GM12878 (cell line): ENCODE measurements around the gene NCMAP. TPM values are rescaled to one million over a fixed set of nuclear protein-coding genes. Genes with fewer than 3 reads are reported as not detected.

Experiments
- ATAC-seq: fragments of 200-7000 bp; cut with Tn5 transposase; 3 replicates; pipeline ENCODE4 v1.9.1; 2020; ENCODE audit warnings: mild to moderate bottlenecking, moderate library complexity
- BruUV-seq: library from RNA; stranded (reverse); fragments of 400-500 nt; replicated peaks from 2 replicates; lab custom pipeline; 2021; lab: Mats Ljungman, UMichigan
- CTCF ChIA-PET: fragments of 300-600 bp; sonication (Branson Sonifier 250); formaldehyde crosslinking; extraction: SDS; loops from one replicate; lab custom pipeline; 2021; ENCODE audit warnings: inconsistent platforms; lab: Yijun Ruan, JAX
- POLR2A ChIA-PET: fragments of 350-600 bp; formaldehyde crosslinking; extraction: SDS; loops from one replicate; lab custom pipeline; 2021; ENCODE audit warnings: inconsistent platforms; lab: Charles Lee
- RAD21 ChIA-PET: fragments of 300-600 bp; sonication (Branson Sonifier 250); formaldehyde crosslinking; loops from one replicate; lab custom pipeline; 2023; ENCODE audit warnings: antibody characterized with exemption; ENCODE audit not compliant: unreplicated experiment; lab: Charles Lee
- SMC1A ChIA-PET: fragments of 300-600 bp; sonication (Branson Sonifier 250); formaldehyde crosslinking; loops from one replicate; lab custom pipeline; 2023; ENCODE audit not compliant: unreplicated experiment, uncharacterized antibody; lab: Charles Lee
- DNase-seq: peaks from one replicate; pipeline ENCODE4 v3.0.0-alpha.2; 2011; ENCODE audit warnings: low read depth, low spot score
- FAIRE-seq: peaks from 3 replicates; lab custom pipeline; 2011; peaks lifted over from hg19 to GRCh38; lab: Jason Lieb, UNC
- H2AFZ ChIP-seq: 2 replicates; pipeline ENCODE4 v1.6.0; 2011; ENCODE audit warnings: low read depth, low read length, control low read depth; ENCODE audit not compliant: control insufficient read depth
- H3K27ac ChIP-seq: 2 replicates; pipeline ENCODE4 v1.5.1; 2011; ENCODE audit warnings: control low read depth; ENCODE audit not compliant: control insufficient read depth, insufficient read depth
- H3K27me3 ChIP-seq, 2 experiments: replicated peaks in 1 of 2; 2 replicates each; pipeline versions ENCODE4 v1.6.0 to v1.6.1; 2011; ENCODE audit warnings: low read length in 1 of 2; ENCODE audit not compliant: control insufficient read depth in 2 of 2, insufficient read depth in 2 of 2
- H3K36me3 ChIP-seq, 2 experiments: 2 replicates each; pipeline ENCODE4 v1.5.1; 2011; ENCODE audit warnings: low read length in 1 of 2; ENCODE audit not compliant: control insufficient read depth in 2 of 2, insufficient read depth in 2 of 2
- H3K4me1 ChIP-seq: 2 replicates; pipeline ENCODE4 v1.6.1; 2011; ENCODE audit warnings: mild to moderate bottlenecking, low read length, moderate library complexity, mixed read lengths; ENCODE audit not compliant: control insufficient read depth, insufficient read depth
- H3K4me2 ChIP-seq: 2 replicates; pipeline ENCODE4 v1.6.0; 2011; ENCODE audit warnings: control low read depth; ENCODE audit not compliant: control insufficient read depth, insufficient read depth
- H3K4me3 ChIP-seq: fragments of 200-600 bp; sonication (generic); 2 replicates; pipeline ENCODE4 v1.5.1; 2016
- H3K79me2 ChIP-seq: 2 replicates; pipeline ENCODE4 v1.6.0; 2011; ENCODE audit warnings: low read length; ENCODE audit not compliant: control insufficient read depth, insufficient read depth
- H3K9ac ChIP-seq: 2 replicates; pipeline ENCODE4 v1.8.0; 2011; ENCODE audit warnings: low read length, control low read depth, mixed read lengths; ENCODE audit not compliant: control insufficient read depth, insufficient read depth
- H3K9me3 ChIP-seq: replicated peaks from 3 replicates; pipeline ENCODE4 v1.5.1; 2011; ENCODE audit warnings: mild to moderate bottlenecking, low read length; ENCODE audit not compliant: control insufficient read depth, insufficient read depth
- H4K20me1 ChIP-seq: 2 replicates; pipeline ENCODE4 v1.6.0; 2011; ENCODE audit not compliant: control insufficient read depth, insufficient read depth
- ATF7 ChIP-seq: fragments of 450-650 bp; IDR thresholded peaks from 2 replicates; pipeline ENCODE4 v1.6.1; 2016; ENCODE audit warnings: low read depth, mild to moderate bottlenecking
- BMI1 ChIP-seq: fragments of 450-650 bp; IDR thresholded peaks from 2 replicates; pipeline ENCODE4 v1.6.1; 2016; ENCODE audit warnings: mild to moderate bottlenecking, moderate library complexity, borderline replicate concordance
- CHD2 ChIP-seq: IDR thresholded peaks from 2 replicates; pipeline ENCODE4 v1.6.1; 2011; ENCODE audit warnings: low read depth, low read length, improper control_type of control experiment, borderline replicate concordance
- CREB1 ChIP-seq: IDR thresholded peaks from 2 replicates; pipeline ENCODE4 v1.6.1; 2012; ENCODE audit warnings: low read depth, mild to moderate bottlenecking, inconsistent platforms
- CTCF ChIP-seq, 3 experiments: IDR thresholded peaks in 2 of 3; conservative IDR thresholded peaks in 1 of 3; 2 replicates each; pipeline ENCODE4 v1.5.1; 2011; ENCODE audit warnings: low read depth in 3 of 3, low read length in 3 of 3, mild to moderate bottlenecking in 3 of 3, control low read depth in 2 of 3, moderate library complexity in 2 of 3, inconsistent platforms in 1 of 3, mixed read lengths in 1 of 3; ENCODE audit not compliant: control insufficient read depth in 2 of 3, insufficient read depth in 1 of 3; ENCODE audit errors: extremely low read depth in 1 of 3
- DPF2 ChIP-seq: fragments of 450-650 bp; IDR thresholded peaks from 2 replicates; pipeline ENCODE4 v1.6.1; 2017; ENCODE audit warnings: mild to moderate bottlenecking
- ELK1 ChIP-seq: IDR thresholded peaks from 2 replicates; pipeline ENCODE4 v1.6.1; 2012; ENCODE audit warnings: low read depth, low read length, improper control_type of control experiment
- FOS ChIP-seq: IDR thresholded peaks from 3 replicates; pipeline ENCODE4 v1.6.1; 2011; ENCODE audit warnings: borderline replicate concordance; ENCODE audit not compliant: insufficient read length; ENCODE audit errors: extremely low read depth
- IRF4 ChIP-seq: IDR thresholded peaks from 2 replicates; pipeline ENCODE4 v1.6.1; 2011; ENCODE audit warnings: low read depth, low read length
- MAX ChIP-seq: IDR thresholded peaks from 2 replicates; pipeline ENCODE4 v1.6.1; 2012; ENCODE audit warnings: low read depth, low read length, improper control_type of control experiment
- PAX8 ChIP-seq: fragments of 450-650 bp; IDR thresholded peaks from 2 replicates; pipeline ENCODE4 v1.6.1; 2017; ENCODE audit warnings: mild to moderate bottlenecking, moderate library complexity
- PML ChIP-seq: IDR thresholded peaks from 2 replicates; pipeline ENCODE4 v1.6.1; 2012; ENCODE audit warnings: low read length, inconsistent platforms
- RELB ChIP-seq: fragments of 450-650 bp; IDR thresholded peaks from 2 replicates; pipeline ENCODE4 v1.6.1; 2017; ENCODE audit warnings: low read depth, mild to moderate bottlenecking, moderate library complexity
- TAF1 ChIP-seq: IDR thresholded peaks from 2 replicates; pipeline ENCODE4 v1.6.1; 2011; ENCODE audit warnings: mild to moderate bottlenecking, low read depth, low read length, borderline replicate concordance
- ZBTB40 ChIP-seq: fragments of 450-650 bp; IDR thresholded peaks from 2 replicates; pipeline ENCODE4 v1.6.1; 2016; ENCODE audit warnings: mild to moderate bottlenecking, moderate library complexity, borderline replicate concordance
- ZNF207 ChIP-seq: fragments of 450-650 bp; IDR thresholded peaks from 2 replicates; pipeline ENCODE4 v1.6.1; 2014; ENCODE audit warnings: antibody characterized with exemption, mild to moderate bottlenecking, borderline replicate concordance
- WGBS: methylation state at CpG from one replicate; pipeline ENCODE4 v1.1.6; 2016; ENCODE audit warnings: low lambda C conversion rate; ENCODE audit not compliant: insufficient replicate concordance, insufficient coverage; ENCODE audit errors: missing lambda C conversion rate; 5-methylcytosine and 5-hydroxymethylcytosine counted together
- in situ Hi-C: fragments of 300-500 bp; cut with MboI; formaldehyde crosslinking; loops from 9 replicates; pipeline ENCODE4 v1.14.3; 2018; ENCODE audit warnings: mixed read lengths
- intact Hi-C: fragments of 100-400 bp; cut with micrococcal nuclease; formaldehyde crosslinking; loops from one replicate; pipeline ENCODE4 v1.14.2; 2022; ENCODE audit not compliant: unreplicated experiment
- polyA plus RNA-seq, 11 experiments: library from polyadenylated mRNA; depleted of rRNA in 4 of 11; unstranded in 6 of 11; stranded (reverse) in 5 of 11; fragments of >200 nt; fragmentation: Nextera tagmentation in 4 of 11; fragmentation: Illumina TruSeq in 1 of 11; extraction: Ambion mirVana in 4 of 11; extraction: Trizol in 1 of 11; gene quantifications; 1 replicate in 1 of 11; 2 replicates in 10 of 11; pipeline versions ENCODE4 v1.2.1 to v1.2.3, GENCODE V29; 2011 to 2016; ENCODE audit warnings: inconsistent platforms in 2 of 11, missing spikeins in 2 of 11, low read depth in 1 of 11
- total RNA-seq, 4 experiments: library from RNA; depleted of rRNA in 3 of 4; stranded (reverse); fragments of >200 nt in 3 of 4; fragmentation: Illumina TruSeq in 1 of 4; extraction: Trizol in 1 of 4; gene quantifications; 2 replicates each; pipeline versions ENCODE4 v1.2.1 to v1.2.3, GENCODE V29; 2013 to 2021

NCMAP gene
- total and polyA plus RNA-seq, 10 of the 15 experiments (the other 5 are each of a cell fraction or from before 2014, with no cell fraction given): not detected

- POLR2A ChIA-PET: no interaction called here
- no TSS peak for BruUV-seq
- DNase-seq: no peak
- H3K27me3 ChIP-seq: peaks cover 8 to 9% of the 10 kb centered on the region in 2 experiments
- RAD21 ChIA-PET: no interaction called here
- no peak for FAIRE-seq
- CTCF ChIA-PET: interaction anchor here (0.7 kb wide), 2 partner anchors 58 to 410 kb away, joined by 3 to 6 read pairs; no protein-coding TSS in a partner anchor
- H3K9ac ChIP-seq: no peak overlapping the region
- H4K20me1 ChIP-seq: no peaks in the 10 kb centered on the region
- in situ Hi-C loops (no loop called here), intact Hi-C loops (no loop called here)
- H3K4me2 ChIP-seq: no peak overlapping the region
- no peaks in the 10 kb centered on the region for H3K4me1 ChIP-seq
- no peak overlapping the region for H3K4me3 ChIP-seq
- H3K79me2 ChIP-seq: no peaks in the 10 kb centered on the region
- SMC1A ChIA-PET: interaction anchor here (0.6 to 1.5 kb wide), 2 partner anchors 35 to 62 kb away, joined by 3 read pairs; no protein-coding TSS in a partner anchor
- H3K36me3 ChIP-seq: no peaks in the 10 kb centered on the region
- 10% methylated on average over 6 of the region's 6 CpGs for WGBS
- H3K9me3 ChIP-seq: no peaks in the 10 kb centered on the region
- H3K27ac ChIP-seq: no peak overlapping the region
- no peak for ATAC-seq
- no peak overlapping the region for H2AFZ ChIP-seq
- TF ChIP-seq ATF7 (no peak), CREB1 (no peak), MAX (no peak), PML (no peak), CTCF (IDR thresholded peaks at IDR 0.05 in 2 of 3, conservative IDR thresholded peaks at IDR 0.05 in 1 of 3; ENCODE audit: control insufficient read depth in 2 of 3, extremely low read depth in 1 of 3, insufficient read depth in 1 of 3, low read depth in 3 of 3, low read length in 3 of 3) (no peak), BMI1 (no peak), TAF1 (no peak), FOS (no peak), PAX8 (no peak), ZBTB40 (no peak), ELK1 (no peak), IRF4 (no peak), DPF2 (no peak), RELB (no peak), ZNF207 (no peak), CHD2 (no peak)
These were observed 4.5 kb downstream of the NCMAP start for GRCh38 chr1:24560361-24560760.
